MM.1S (cell line): ENCODE results near the gene TRIM44.

ENCODE experiments used
- EZH2 ChIP-seq: fragments of 300-600 bp; sonication (generic); optimal IDR thresholded peaks from 2 replicates; pipeline ENCODE3; 2017; ENCODE audit warnings: low read depth, mild to moderate bottlenecking, antibody characterized with exemption, low read length, mixed read lengths
- EZH2phosphoT487 ChIP-seq: fragments of 300-600 bp; sonication (generic); IDR thresholded peaks from 2 replicates; pipeline ENCODE4 v1.6.1; 2018; ENCODE audit warnings: antibody characterized with exemption, low read length

- TF ChIP-seq EZH2, result no peak
- no peak for TF ChIP-seq EZH2phosphoT487
These were observed 86.1 kb downstream of the TRIM44 start for GRCh38 chr11:35748644-35749043.
